Small intestine (tissue), 7 donors: Measurements from ENCODE around the gene UCMA. TPM values are rescaled to one million over a fixed set of nuclear protein-coding genes. Genes with fewer than 3 reads are reported as not detected.
A peak's percentile ranks its signal among the peaks of the same experiment; 100 is the strongest.

Source experiments
- DNase-seq, 2 donors: peaks; one replicate each; pipeline versions ENCODE4 v3.0.0 to v3.0.0-alpha.2; 2013
- FAIRE-seq: peaks from 2 replicates; lab custom pipeline; 2012; peaks lifted over from hg19 to GRCh38; lab: Jason Lieb, UNC
- H3K27ac ChIP-seq, 3 donors: one replicate each; pipeline ENCODE4 v1.5.1; 2013; ENCODE audit warnings: low read length in 2 of 3, mild to moderate bottlenecking in 2 of 3, control low read depth in 1 of 3, inconsistent platforms in 1 of 3, low read depth in 1 of 3, moderate library complexity in 1 of 3
- H3K27me3 ChIP-seq, 3 donors: one replicate each; pipeline ENCODE4 v1.6.1; 2013; ENCODE audit warnings: low read length in 3 of 3, inconsistent platforms in 1 of 3; ENCODE audit not compliant: control insufficient read depth in 3 of 3, insufficient read depth in 3 of 3
- H3K36me3 ChIP-seq, 3 donors: one replicate each; pipeline ENCODE4 v1.6.1; 2013; ENCODE audit warnings: low read length in 3 of 3, inconsistent platforms in 1 of 3, low read depth in 1 of 3, mild to moderate bottlenecking in 1 of 3, moderate library complexity in 1 of 3; ENCODE audit not compliant: control insufficient read depth in 3 of 3, insufficient read depth in 2 of 3
- H3K4me1 ChIP-seq, 3 donors: one replicate each; pipeline ENCODE4 v1.6.1; 2013; ENCODE audit warnings: low read length in 2 of 3, inconsistent platforms in 1 of 3, low read depth in 1 of 3, mild to moderate bottlenecking in 1 of 3, moderate library complexity in 1 of 3; ENCODE audit not compliant: control insufficient read depth in 3 of 3, insufficient read depth in 2 of 3
- H3K4me3 ChIP-seq, 3 donors: one replicate each; pipeline ENCODE4 v1.5.1; 2013; ENCODE audit warnings: low read length in 3 of 3, control low read depth in 1 of 3, inconsistent platforms in 1 of 3, low read depth in 1 of 3, mild to moderate bottlenecking in 1 of 3, moderate library complexity in 1 of 3
- H3K9me3 ChIP-seq, 2 donors: one replicate each; pipeline ENCODE4 v1.6.1; 2013; ENCODE audit warnings: low read depth in 1 of 2, low read length in 1 of 2; ENCODE audit not compliant: control insufficient read depth in 2 of 2, insufficient read depth in 1 of 2
- WGBS, 3 donors: extraction: QIAGEN DNeasy Blood & Tissue Kit; methylation state at CpG; one replicate each; pipeline ENCODE4 v1.1.7; 2013; 5-methylcytosine and 5-hydroxymethylcytosine counted together
- polyA plus RNA-seq, 4 donors: library from polyadenylated mRNA; stranded (reverse) in 3 of 4; unstranded in 1 of 4; fragments of 200-250 nt in 3 of 4; fragments of 120-200 nt in 1 of 4; gene quantifications; one replicate each; pipeline versions ENCODE4 v1.2.1 to v1.2.3, GENCODE V29; 2013
- donor health status: healthy with polysubstance abuse.
- donor health status: control.
- donor health status: control.
- donor health status: Bipolar disorder and iron deficiency.
- donor health status: healthy.

UCMA gene
- polyA plus RNA-seq, 4 donors, result not detected

DNA sequence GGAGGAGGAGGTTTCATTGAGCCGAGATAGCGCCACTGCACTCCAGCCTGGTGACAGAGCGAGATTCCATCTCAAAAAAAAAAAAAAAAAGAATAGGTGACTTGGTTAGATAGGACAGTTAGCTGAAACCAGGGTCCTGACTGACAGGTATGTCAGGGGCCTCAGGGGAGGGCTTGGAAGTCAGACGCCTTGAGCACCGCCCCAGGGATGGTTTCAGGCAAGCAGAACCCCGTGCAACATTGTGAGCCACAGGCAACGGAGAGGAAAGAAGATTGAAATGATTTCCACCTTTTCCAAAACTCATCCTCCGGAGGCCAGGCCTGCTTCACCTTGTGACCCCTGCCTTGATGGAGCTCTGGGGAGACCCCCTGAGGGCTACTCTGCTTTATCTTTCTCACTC is 8.6 kb downstream of the UCMA start:
- DNase-seq, result no peak
- no peak overlapping the region for H3K27ac ChIP-seq
- WGBS, 3 donors, result 90 to 96% (median 93%) methylated on average over 8 of the region's 8 CpGs
- no peaks in the 10 kb centered on the region for H3K4me1 ChIP-seq
- no peak for FAIRE-seq
- H3K27me3 ChIP-seq, result no peaks in the 10 kb centered on the region
- H3K4me3 ChIP-seq, result no peak overlapping the region
- no peaks in the 10 kb centered on the region for H3K9me3 ChIP-seq
- no peaks in the 10 kb centered on the region for H3K36me3 ChIP-seq

DNA sequence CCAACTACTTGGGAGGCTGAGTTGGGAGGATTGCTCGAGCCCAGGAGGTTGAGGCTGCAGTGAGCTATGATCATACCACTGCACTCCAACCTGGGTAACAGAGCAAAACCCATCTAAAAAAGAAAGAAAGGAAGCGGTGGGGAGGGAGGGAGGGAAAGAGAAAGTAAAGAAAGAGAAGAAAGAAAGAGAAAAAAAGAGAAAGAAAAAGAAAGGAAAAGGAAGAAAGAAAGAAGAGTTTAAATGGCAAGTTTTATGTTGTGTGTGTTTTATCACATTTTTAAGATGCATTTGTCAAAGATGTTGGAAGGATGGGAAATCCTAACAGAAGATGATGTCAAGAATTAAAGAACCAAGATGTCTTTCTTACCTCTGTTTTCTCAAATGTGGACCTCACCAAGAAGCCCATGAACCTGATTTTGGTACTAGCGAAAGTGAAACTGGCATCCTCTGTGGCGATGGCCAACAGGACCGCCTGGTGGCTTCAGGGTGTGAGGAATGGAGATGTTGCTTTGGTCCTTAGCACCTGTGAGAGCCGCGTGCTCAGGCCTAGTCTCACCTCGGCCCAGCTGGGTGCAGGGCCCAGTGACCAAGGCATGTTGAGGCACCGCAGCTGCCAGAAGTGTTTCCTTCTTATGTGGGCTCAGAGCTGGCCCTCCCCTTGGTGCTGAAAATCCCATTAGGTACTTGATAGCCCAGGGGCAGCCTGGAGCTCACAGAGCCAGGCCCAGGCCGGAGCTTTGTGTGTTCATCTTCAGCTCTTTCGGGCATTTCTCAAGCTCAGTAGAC is 9.8 kb downstream of the UCMA start:
- no peaks in the 10 kb centered on the region for H3K27me3 ChIP-seq
- DNase-seq (no peak), FAIRE-seq (no peak)
- no peaks in the 10 kb centered on the region for H3K36me3 ChIP-seq
- no peak overlapping the region for H3K4me3 ChIP-seq
- no peak overlapping the region for H3K27ac ChIP-seq
- WGBS, 3 donors, result 82 to 93% (median 91%) methylated on average over 11 of the region's 11 CpGs
- no peaks in the 10 kb centered on the region for H3K4me1 ChIP-seq
- H3K9me3 ChIP-seq, result peaks cover 0 to 5% of the 10 kb centered on the region in 2 donors

DNA sequence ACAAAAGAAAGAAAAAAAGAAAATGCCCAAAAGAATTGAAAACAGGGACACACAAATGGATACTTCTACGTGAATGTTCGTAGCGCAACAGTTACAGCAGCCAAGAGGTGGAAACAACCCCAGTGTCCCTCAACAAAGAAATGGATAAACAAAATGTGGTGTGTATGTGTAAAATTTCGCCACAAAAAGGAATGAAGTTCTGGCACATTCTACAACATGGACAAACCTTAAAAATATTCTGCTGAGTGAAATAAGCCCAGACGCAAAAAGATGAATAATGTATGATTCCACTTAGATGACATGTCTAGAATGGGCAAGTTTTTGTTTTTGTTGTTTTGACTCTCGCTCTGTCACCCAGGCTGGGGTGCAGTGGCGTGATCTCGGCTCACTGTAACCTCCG is 10.9 kb downstream of the UCMA start:
- Histone ChIP-seq H3K9me3 (peaks cover 0 to 8% of the 10 kb centered on the region in 2 donors), H3K4me1 (no peaks in the 10 kb centered on the region), H3K27me3 (no peaks in the 10 kb centered on the region), H3K36me3 (no peaks in the 10 kb centered on the region), H3K27ac (no peak overlapping the region), H3K4me3 (no peak overlapping the region)
- 87 to 95% (median 91%) methylated on average over 9 of the region's 9 CpGs for WGBS, 3 donors
- DNase-seq (no peak), FAIRE-seq (no peak)

DNA sequence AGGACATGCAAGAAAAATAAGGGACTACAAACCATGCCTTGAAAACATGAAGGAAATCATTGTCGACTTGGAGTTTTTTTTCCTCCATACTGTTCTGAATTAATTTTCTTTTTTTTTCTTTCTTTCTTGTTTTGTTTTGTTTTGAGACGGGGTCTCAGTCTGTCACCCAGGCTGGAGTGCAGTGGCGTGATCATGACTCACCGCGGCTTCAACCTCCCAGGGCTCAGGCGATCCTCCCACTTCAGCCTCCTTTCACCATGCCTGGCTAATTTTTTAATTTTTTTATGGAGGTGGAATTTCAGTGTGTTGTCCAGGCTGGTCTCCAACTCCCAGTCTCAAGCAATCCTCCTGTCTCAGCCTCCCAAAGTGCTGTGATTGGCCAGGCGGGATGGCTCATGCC is 11.6 kb downstream of the UCMA start:
- DNase-seq (no peak), FAIRE-seq (no peak)
- H3K4me1 ChIP-seq, result no peaks in the 10 kb centered on the region
- H3K9me3 ChIP-seq, result peaks cover 0 to 8% of the 10 kb centered on the region in 2 donors
- no peaks in the 10 kb centered on the region for H3K27me3 ChIP-seq
- no peak overlapping the region for H3K4me3 ChIP-seq
- no peaks in the 10 kb centered on the region for H3K36me3 ChIP-seq
- 95 to 96% (median 96%) methylated on average over 7 of the region's 7 CpGs for WGBS, 3 donors
- no peak overlapping the region for H3K27ac ChIP-seq

DNA sequence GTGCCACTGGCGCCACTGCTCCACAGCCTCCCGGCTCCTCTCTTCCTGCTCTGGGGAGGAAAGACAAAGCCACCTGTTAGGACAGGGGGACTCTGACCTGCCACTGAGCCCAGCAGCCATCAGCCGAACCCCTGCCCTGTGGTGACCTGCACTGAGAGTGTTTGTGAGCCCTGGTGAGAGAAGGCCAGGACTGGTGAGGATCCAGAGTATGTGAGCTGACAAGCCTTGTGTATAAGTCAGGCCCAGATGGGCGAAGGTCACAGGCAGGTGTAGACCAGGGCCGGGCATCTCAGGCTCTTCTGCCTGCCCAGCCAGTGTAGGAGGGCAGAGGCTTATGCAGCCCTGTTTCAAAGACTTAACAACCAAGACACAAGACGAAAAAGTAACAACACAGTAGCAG is 12.0 kb downstream of the UCMA start:
- Histone ChIP-seq H3K4me3 (no peak overlapping the region), H3K27me3 (no peaks in the 10 kb centered on the region), H3K27ac (no peak overlapping the region), H3K36me3 (no peaks in the 10 kb centered on the region), H3K4me1 (no peaks in the 10 kb centered on the region), H3K9me3 (peaks cover 0 to 8% of the 10 kb centered on the region in 2 donors)
- DNase-seq (peak in 1 of 2 donors; percentile 27), FAIRE-seq (no peak)
- WGBS, 3 donors, result 60 to 82% (median 66%) methylated on average over 6 of the region's 6 CpGs

DNA sequence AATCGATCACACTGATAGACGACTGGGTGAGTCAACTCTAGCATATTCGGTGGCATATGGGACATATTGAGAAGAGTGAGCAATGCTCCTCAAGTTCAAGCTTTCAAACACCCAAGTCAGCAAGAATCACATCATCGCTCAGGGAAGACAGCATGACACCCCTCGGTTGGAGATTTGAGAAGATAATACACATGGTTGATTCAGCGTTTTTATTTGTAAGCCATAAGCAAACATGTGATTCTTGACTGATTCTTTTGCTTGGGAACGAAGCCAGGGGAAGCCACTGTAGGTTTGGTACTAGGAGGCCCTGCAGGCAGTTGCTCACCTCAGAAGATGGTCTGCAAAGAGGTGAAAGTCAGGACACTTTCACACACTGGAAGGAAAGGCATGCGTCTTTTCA is 12.6 kb downstream of the UCMA start:
- FAIRE-seq (no peak), DNase-seq (no peak)
- Histone ChIP-seq H3K27me3 (no peaks in the 10 kb centered on the region), H3K9me3 (peaks cover 0 to 8% of the 10 kb centered on the region in 2 donors), H3K4me3 (no peak overlapping the region), H3K27ac (no peak overlapping the region), H3K36me3 (no peaks in the 10 kb centered on the region), H3K4me1 (no peaks in the 10 kb centered on the region)
- WGBS, 3 donors, result 89 to 91% (median 89%) methylated on average over 8 of the region's 8 CpGs

DNA sequence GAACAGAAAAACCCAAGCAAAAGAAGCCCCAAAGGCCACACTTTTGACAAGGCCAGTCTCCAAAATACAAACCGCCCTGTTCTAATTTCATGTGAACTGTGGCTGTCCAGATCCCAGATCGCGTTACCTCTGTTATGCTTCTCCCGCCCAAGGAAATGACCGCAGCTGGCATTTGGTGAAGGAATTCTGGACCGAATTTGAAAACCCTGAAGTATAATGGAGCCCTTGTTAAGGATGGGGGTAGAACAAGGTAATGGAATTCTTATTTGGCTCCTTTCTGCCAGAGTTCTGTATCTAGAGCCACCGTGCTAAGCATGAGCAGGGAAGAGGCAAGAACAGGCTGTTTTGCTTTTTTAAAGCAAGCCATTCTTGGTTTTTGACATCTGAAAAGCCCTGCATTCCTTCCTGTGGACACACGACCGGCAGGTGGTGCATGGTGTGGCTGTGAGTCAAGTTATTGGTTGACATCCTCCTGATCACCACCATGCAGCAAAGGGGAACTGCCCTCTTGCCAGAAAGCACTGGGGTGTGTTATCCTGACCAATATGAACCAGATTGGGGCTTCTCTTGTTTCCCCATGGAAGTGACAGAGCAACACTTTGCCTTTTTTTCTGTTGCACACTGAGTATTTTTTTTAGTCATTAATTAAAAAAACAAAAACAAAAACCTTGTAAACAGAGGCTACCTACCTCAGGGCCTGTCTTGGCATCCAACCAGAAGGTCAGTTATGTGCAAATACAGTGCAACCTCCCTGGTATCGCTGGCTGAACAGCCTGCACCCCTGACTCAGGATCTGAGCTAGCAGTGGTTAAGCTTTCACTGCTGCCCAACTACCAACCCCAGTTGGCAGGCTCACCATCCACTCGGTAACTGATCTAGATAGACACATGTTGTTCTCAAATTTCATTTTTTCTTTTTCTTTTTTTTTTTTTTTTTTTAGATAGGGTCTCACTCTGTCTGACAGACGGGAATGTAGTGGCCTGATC is 14.2 kb downstream of the UCMA start:
- Histone ChIP-seq H3K4me3 (no peak overlapping the region), H3K36me3 (no peaks in the 10 kb centered on the region), H3K9me3 (peaks cover 0 to 8% of the 10 kb centered on the region in 2 donors), H3K27ac (no peak overlapping the region), H3K4me1 (no peaks in the 10 kb centered on the region), H3K27me3 (no peaks in the 10 kb centered on the region)
- no peak for FAIRE-seq
- peak; percentile 19 to 42 for DNase-seq
- WGBS, 3 donors, result 68 to 72% (median 71%) methylated on average over 12 of the region's 12 CpGs

DNA sequence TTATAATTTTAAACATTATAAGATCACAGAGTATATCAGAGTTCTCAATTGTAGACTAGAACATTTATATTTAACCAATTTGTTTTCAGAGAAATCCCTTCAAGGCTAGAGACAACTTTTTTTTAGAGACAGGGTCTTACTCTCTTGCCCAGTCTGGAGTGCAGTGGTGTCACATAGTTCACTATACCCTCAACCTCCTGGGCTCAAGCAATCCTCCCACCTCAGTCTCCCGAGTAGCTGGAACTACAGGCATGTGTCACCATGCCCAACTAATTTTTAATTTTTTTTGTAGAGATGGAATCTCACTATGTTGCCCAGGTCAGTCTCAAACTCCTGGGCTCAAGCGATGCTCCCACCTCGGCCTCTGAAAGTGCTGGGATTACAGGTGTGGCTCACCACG is 15.3 kb downstream of the UCMA start:
- no peak for FAIRE-seq

More for the DNA sequence above, 15.3 kb downstream of the UCMA start:
- Histone ChIP-seq H3K9me3 (peaks cover 0 to 8% of the 10 kb centered on the region in 2 donors), H3K36me3 (no peaks in the 10 kb centered on the region), H3K27ac (no peak overlapping the region), H3K27me3 (no peaks in the 10 kb centered on the region), H3K4me1 (no peaks in the 10 kb centered on the region), H3K4me3 (no peak overlapping the region)
- DNase-seq, result no peak
- 92 to 95% (median 93%) methylated on average over 4 of the region's 4 CpGs for WGBS, 3 donors
